Activated gamma-delta T cell treated with Interleukin-2 at 50 U/mL for 16 hours (primary cell): Measurements from ENCODE around the gene BBOX1.
"Not testable (repeated sequence)": the region's sequence is repeated elsewhere in the genome, so short reads cannot be mapped to it uniquely, and the experiment has no call there.

ENCODE experiments used
- DNase-seq: peaks from one replicate; pipeline ENCODE4 v3.0.0-alpha.2; 2020

The BBOX1 gene, protein sequence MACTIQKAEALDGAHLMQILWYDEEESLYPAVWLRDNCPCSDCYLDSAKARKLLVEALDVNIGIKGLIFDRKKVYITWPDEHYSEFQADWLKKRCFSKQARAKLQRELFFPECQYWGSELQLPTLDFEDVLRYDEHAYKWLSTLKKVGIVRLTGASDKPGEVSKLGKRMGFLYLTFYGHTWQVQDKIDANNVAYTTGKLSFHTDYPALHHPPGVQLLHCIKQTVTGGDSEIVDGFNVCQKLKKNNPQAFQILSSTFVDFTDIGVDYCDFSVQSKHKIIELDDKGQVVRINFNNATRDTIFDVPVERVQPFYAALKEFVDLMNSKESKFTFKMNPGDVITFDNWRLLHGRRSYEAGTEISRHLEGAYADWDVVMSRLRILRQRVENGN

DNA sequence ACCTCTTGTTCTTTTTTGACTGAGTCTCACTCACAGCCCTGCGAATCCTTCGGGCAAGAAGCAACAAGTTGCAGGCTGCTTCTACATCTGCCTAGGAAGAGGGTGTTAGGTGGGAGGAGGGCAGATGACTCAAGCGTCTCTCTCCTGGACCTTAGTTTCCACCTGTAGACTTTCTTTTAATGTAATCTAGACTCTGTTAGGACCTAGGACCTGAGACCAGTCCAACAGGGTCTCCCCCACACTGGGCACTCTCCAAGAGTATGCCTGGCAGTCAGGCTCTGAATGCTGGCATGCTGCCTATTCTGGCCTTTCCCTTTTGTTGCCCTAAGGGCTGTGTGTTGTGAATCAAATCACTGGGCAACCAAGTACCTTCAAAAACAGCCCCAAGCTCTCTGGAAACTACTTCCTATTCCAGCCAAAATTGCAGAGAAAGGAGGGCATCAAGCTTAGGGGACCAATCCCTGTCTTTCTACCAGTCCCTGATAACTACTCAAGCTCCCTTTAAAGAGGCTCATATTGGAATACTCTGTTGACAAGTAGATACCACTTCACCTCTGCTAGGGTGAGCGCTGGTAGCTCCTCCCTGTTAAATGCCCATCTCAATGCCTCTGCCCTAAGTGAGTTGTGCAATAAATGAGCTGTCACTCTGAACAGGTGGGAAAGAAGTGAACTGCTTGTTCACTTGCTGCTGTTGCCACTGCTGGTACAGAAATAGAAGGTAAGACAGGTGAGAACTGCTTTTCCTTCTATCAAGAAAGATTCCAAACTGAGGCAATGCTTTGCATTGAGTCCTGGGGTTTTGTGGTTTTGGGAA lies at the start of gene BBOX1:
Gene BBOX1, plus strand, starts transcription at position 514 of the 814 bp plus-strand sequence. CDS start 14,616 bp downstream, outside the sequence.
- no peak for DNase-seq

GRCh38 chr11:26992031-26992541 lies 48.5 kb upstream of the BBOX1 start:
- no peak for DNase-seq

GRCh38 chr11:26993965-26994457 lies 46.6 kb upstream of the BBOX1 start, which contains the start of gene FIBIN:
Gene FIBIN, plus strand, starts transcription at chr11:26994112. Its CDS starts 415 bp downstream, at chr11:26994527.
- DNase-seq, result no peak

GRCh38 chr11:26994631-26995095 lies 46.0 kb upstream of the BBOX1 start:
- DNase-seq, result no peak

- no peak for DNase-seq
Measured at GRCh38 chr11:26995701-26996460, 44.7 kb upstream of the BBOX1 start.

DNA sequence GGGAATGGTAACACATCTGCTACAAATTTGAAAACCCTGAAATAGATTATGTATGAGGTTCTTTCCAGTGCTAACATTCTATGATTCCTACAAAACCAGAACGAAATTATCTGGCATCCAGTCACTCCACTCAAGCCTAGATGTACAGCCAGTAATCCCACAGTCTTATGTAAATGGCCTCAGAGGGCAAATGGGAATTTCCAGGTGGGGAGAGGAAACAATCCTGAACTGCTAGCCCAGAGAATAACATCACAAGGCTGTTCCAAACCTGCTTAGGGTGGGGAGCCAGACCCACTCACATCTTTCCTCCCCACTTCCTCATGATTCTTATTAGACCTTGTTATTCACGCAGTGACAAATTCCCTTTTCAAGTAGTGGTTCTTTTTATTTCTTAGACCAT lies 43.2 kb upstream of the BBOX1 start:
- DNase-seq, result no peak

- not testable (repeated sequence) for DNase-seq
Measured at GRCh38 chr11:27001136-27001730, 39.4 kb upstream of the BBOX1 start.

GRCh38 chr11:27002431-27002830 lies 38.2 kb upstream of the BBOX1 start:
- no peak for DNase-seq

GRCh38 chr11:27002838-27003237 lies 37.8 kb upstream of the BBOX1 start:
- no peak for DNase-seq

DNA sequence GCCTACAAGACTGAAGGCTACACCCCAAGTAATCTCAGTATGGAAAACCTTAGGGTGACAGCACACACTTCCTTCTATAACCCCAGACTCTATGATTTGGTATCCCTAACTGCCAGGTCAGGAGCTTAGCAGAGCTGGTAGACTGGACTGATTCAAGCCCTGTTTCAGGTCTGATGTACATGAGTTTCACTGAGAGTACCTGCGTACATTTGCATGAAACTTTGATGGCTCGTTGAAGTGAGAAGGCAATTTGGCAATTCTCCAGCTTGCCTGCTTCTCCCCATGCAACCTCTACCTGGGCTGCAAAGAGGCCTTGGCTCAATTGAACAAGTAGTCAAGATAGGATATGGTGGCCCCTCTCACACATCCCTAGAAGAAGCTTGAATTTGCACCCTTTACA lies 36.5 kb upstream of the BBOX1 start:
- DNase-seq, result no peak

DNA sequence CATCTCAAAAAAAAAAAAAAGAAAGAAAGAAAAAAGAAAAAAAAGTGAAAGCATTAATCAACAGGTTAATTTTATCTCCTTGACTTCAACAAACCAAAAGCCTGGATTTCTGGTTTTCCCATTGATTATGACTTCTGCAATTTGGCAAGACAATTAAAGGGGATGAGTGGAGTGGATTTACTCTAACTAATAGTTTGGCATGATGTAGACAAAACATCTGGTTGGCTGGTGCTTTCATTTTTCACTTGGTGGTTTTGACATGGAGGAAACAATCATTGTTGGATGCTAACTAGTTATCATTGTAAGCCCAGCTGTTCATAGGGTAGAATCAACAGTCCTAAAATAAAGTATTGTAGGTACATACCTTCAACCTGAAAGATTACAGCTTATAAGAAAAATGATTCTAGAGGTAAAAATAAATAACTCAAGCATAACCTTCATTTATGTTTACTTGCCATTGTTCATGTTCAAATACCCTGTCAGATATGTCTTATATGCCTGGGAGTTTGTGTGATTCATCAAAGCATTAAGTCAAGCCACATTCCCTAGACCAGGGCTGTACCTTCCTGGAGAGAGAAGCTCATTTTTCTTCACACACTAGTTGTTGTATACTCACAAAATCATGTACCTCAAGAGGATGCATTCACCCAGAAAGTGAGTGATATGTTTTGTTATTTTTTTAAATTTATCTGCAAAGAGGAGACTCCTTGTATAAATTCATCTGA lies 31.6 kb upstream of the BBOX1 start:
- no peak for DNase-seq

GRCh38 chr11:27011560-27012233 lies 28.9 kb upstream of the BBOX1 start:
- DNase-seq, result no peak

GRCh38 chr11:27012234-27012921 lies 28.2 kb upstream of the BBOX1 start:
- DNase-seq, result no peak

DNA sequence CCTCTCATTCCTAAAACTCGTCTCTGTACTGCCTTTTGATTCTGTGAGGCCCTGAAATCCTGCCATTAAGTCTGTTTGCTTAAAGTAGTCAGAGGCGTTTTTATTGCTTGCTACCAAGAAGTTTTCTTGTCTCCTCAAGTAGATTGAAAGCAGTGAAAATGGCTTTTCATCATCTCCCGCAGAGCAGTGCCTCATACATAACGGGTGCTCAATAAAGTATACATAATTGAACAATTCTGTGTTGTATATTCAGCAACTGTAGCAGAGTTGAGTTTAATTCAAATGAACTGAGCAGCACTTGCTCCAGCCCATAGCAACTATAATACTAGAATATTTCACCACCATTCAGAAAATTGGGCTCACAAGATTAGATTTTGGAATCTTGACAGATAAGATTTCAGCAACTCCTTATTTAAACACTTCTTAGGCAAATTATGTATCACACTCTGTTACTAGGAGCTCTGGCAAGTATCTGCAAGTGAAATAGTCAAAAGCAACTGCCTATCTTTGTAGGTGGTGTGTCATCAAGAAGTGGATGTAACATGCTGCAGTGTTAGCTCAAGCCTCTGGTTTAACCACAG lies 26.7 kb upstream of the BBOX1 start:
- DNase-seq, result no peak

DNA sequence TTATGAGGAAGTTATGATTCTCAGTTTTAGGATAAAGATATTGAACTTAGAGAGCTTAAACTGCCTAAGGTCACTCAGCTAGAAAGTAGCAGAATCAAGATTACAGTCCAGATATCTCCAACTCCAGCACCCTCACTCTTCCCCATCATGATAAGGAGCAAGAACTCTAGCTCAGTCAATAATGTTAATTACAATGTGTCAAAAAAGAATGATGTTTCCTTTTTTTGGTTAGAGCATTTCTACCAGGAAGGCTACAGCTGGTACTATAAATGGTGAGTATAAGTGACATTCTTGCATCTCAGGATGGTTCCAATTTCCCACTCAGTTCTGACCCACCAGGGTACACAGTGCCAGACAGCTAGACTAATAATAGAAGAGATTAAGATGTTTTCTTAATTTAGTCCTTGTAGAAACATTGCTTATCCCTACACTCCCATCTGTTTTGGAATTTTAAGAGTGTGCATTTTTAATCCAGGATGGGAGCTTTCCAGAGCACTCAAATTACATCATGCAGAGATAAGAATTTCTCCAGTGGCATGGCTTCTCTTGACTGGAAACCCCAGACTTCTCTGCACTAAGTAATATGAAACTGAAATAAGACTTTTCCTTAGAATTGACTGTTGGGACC lies 21.6 kb upstream of the BBOX1 start:
- no peak for DNase-seq

DNA sequence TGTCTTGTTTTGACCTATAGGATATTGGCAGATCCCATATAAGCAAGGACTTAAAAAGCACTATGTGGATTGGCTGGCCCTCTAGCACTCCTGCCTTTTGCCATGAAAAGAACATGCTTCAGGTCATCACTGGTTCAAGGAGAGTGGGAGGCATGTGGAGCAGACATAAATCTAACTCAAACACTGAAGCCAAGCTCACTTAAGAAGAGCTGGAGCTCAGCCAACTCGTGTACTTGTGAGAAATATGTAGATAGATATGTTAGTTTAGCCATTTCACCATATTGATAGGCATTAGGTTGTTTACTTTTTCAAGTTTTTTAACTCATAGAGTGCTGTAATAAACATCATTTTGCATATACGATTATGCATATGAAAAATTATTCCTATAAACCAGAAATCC lies 19.9 kb upstream of the BBOX1 start:
- DNase-seq, result no peak

- DNase-seq, result no peak
Measured at GRCh38 chr11:27022659-27023251, 17.9 kb upstream of the BBOX1 start.

DNA sequence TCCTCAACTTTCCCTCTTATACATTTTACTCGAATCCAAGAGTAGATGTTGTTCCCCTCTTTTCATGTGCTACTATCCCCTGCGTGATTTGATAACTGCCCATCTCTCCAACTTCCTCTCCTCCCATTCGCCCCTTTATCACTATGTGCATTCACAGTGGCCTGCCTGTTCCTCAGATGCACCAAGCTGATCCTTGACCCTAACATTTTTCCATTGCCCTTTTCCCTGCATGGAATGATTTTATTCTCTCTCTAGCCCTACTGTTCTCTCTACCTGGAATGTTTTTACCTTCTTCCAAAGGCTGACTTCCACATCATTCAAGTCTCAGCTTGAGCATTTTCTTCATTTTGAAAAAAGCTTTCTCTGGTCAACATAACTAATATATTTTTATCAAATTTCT lies 15.8 kb upstream of the BBOX1 start:
- DNase-seq, result no peak
